Thoracic aorta (tissue), 2 donors: ENCODE measurements around the gene PARP14. TPM values are rescaled to one million over a fixed set of nuclear protein-coding genes. Genes with fewer than 3 reads are reported as not detected.
"Not testable (repeated sequence)": the region's sequence is repeated elsewhere in the genome, so short reads cannot be mapped to it uniquely, and the experiment has no call there.

Experiments used
- ATAC-seq: fragments of 150-250 bp; one replicate; pipeline ENCODE4 v1.8.0; 2017; ENCODE audit warnings: low read depth; ENCODE audit not compliant: insufficient number of reproducible peaks, low FRiP score
- DNase-seq: peaks from one replicate; pipeline ENCODE4 v3.0.0-alpha.2; 2020; ENCODE audit warnings: low spot score
- H3K27ac ChIP-seq, 2 donors: fragments of 200-600 bp; sonication (generic); 1 replicate in 1 of 2; 2 replicates in 1 of 2; pipeline ENCODE4 v1.5.1; 2016; ENCODE audit warnings: mild to moderate bottlenecking in 2 of 2, moderate library complexity in 2 of 2
- H3K27me3 ChIP-seq: fragments of 200-600 bp; sonication (generic); replicated peaks from 2 replicates; pipeline ENCODE4 v1.6.0; 2016; ENCODE audit warnings: mild to moderate bottlenecking; ENCODE audit not compliant: insufficient read depth
- H3K36me3 ChIP-seq: fragments of 200-600 bp; sonication (generic); one replicate; pipeline ENCODE4 v1.5.1; 2016
- H3K4me1 ChIP-seq, 2 donors: fragments of 200-600 bp; sonication (generic); 1 replicate in 1 of 2; 2 replicates in 1 of 2; pipeline versions ENCODE4 v1.5.1 to v1.6.0; 2016; ENCODE audit warnings: low read depth in 2 of 2, mild to moderate bottlenecking in 1 of 2; ENCODE audit not compliant: control insufficient read depth in 1 of 2
- H3K4me3 ChIP-seq: fragments of 200-600 bp; sonication (generic); 2 replicates; pipeline ENCODE4 v1.5.1; 2016; ENCODE audit warnings: mild to moderate bottlenecking
- H3K9me3 ChIP-seq: fragments of 200-600 bp; sonication (generic); 2 replicates; pipeline ENCODE4 v1.5.1; 2016
- CTCF ChIP-seq: fragments of 200-600 bp; sonication (generic); IDR thresholded peaks from one replicate; pipeline ENCODE4 v1.5.1; 2019; ENCODE audit warnings: antibody characterized with exemption
- total RNA-seq, 2 donors: library from RNA; depleted of rRNA; stranded (reverse); fragments of >200 nt; gene quantifications; one replicate each; pipeline versions ENCODE4 v1.1.0 to v1.2.3, GENCODE V29; 2016

Gene PARP14
- total RNA-seq, 2 donors from 2014 or later: 57.1 to 74.1 TPM

- no peak for DNase-seq
These were observed 46.7 kb downstream of the PARP14 start for GRCh38 chr3:122727294-122727693.

GRCh38 chr3:122727766-122728165 lies 47.1 kb downstream of the PARP14 start:
- Histone ChIP-seq H3K27me3 (no peaks in the 10 kb centered on the region), H3K9me3 (no peaks in the 10 kb centered on the region), H3K4me3 (no peak overlapping the region), H3K4me1 (no peaks in the 10 kb centered on the region), H3K27ac (no peak overlapping the region), H3K36me3 (peaks cover 7% of the 10 kb centered on the region)
- ATAC-seq (no peak), DNase-seq (no peak)
- no peak for TF ChIP-seq CTCF

More at GRCh38 chr3:122727294-122727693, 46.7 kb downstream of the PARP14 start:
- no peaks in the 10 kb centered on the region for H3K27me3 ChIP-seq
- no peak overlapping the region for H3K4me3 ChIP-seq
- no peak for TF ChIP-seq CTCF
- no peak overlapping the region for H3K27ac ChIP-seq
- ATAC-seq: no peak
- H3K36me3 ChIP-seq: peaks cover 7% of the 10 kb centered on the region
- H3K4me1 ChIP-seq: no peaks in the 10 kb centered on the region
- H3K9me3 ChIP-seq: no peaks in the 10 kb centered on the region

GRCh38 chr3:122728186-122728585 lies 47.5 kb downstream of the PARP14 start:
- Histone ChIP-seq H3K4me3 (no peak overlapping the region), H3K27ac (no peak overlapping the region), H3K36me3 (peaks cover 7% of the 10 kb centered on the region), H3K9me3 (no peaks in the 10 kb centered on the region), H3K4me1 (no peaks in the 10 kb centered on the region), H3K27me3 (no peaks in the 10 kb centered on the region)
- ATAC-seq (no peak), DNase-seq (no peak)
- no peak for TF ChIP-seq CTCF

- Histone ChIP-seq H3K27me3 (no peaks in the 10 kb centered on the region), H3K27ac (no peak overlapping the region), H3K4me3 (no peak overlapping the region), H3K4me1 (no peaks in the 10 kb centered on the region), H3K9me3 (no peaks in the 10 kb centered on the region), H3K36me3 (peaks cover 7% of the 10 kb centered on the region)
- DNase-seq (no peak), ATAC-seq (no peak)
- TF ChIP-seq CTCF: no peak
These were observed 48.3 kb downstream of the PARP14 start for GRCh38 chr3:122728756-122729514.

DNA sequence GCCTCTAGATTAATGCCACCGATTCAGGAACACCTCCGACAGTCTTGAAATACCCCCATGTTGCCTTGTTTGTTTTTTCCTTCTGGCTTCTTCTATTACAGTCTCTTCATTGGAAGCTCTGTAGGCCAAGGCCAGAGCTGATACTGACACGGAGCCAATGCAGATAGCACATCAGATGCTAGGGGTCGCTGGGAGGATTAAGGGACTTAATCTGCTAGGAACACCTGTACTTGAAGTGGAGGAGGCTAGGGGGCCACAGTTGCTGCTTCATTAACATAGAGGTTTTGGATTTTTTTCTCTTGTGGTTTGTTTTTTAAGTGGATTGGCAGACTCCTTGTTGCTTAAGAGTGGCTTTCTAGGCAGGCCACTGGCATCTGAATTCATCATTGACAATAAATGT lies 49.6 kb downstream of the PARP14 start:
- TF ChIP-seq CTCF: no peak
- peaks cover 7% of the 10 kb centered on the region for H3K36me3 ChIP-seq
- DNase-seq: no peak
- H3K27ac ChIP-seq: no peak overlapping the region
- no peaks in the 10 kb centered on the region for H3K4me1 ChIP-seq
- no peaks in the 10 kb centered on the region for H3K27me3 ChIP-seq
- H3K9me3 ChIP-seq: no peaks in the 10 kb centered on the region
- no peak overlapping the region for H3K4me3 ChIP-seq
- no peak for ATAC-seq

DNA sequence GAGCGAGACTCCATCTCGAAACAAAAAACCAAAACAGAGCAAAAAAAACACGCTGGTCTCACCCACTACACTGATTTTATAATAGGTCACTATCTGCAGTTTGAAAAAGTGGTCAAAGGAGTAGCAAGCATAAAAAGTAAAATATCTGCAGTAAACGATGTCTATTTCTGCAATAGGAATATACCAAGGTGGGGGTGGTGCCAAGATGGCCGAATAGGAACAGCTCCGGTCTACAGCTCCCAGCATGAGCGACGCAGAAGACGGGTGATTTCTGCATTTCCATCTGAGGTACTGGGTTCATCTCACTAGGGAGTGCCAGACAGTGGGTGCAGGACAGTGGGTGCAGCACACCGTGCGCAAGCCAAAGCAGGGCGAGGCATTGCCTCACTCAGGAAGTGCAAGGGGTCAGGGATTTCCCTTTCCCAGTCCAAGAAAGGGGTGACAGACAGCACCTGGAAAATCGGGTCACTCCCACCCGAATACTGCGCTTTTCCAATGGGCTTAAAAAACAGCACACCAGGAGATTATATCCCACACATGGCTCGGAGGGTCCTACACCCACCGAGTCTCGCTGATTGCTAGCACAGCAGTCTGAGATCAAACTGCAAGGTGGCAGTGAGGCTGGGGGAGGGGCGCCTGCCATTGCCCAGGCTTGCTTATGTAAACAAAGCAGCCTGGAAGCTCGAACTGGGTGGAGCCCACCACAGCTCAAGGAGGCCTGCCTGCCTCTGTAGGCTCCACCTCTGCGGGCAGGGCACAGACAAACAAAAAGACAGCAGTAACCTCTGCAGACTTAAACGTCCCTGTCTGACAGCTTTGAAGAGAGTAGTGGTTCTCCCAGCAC lies 52.3 kb downstream of the PARP14 start:
- not testable (repeated sequence) for H3K27ac ChIP-seq, H3K4me3 ChIP-seq, ATAC-seq, H3K36me3 ChIP-seq, H3K4me1 ChIP-seq, H3K27me3 ChIP-seq, H3K9me3 ChIP-seq, DNase-seq
